ENCODE results near the gene PDZRN4. TPM values are rescaled to one million over a fixed set of nuclear protein-coding genes. Genes with fewer than 3 reads are reported as not detected.

Gene PDZRN4
- total and polyA plus RNA-seq, 10 donors, result 0.07 to 0.77 (median 0.29) TPM; not detected in 2

- intact Hi-C loops (cut with DNase I; ENCODE audit: low total_unique reads), result no loop called here
- H3K36me3 ChIP-seq, result no peaks in the 10 kb centered on the region
- H3K27me3 ChIP-seq (replicated peaks in 1 of 7), result no peaks in the 10 kb centered on the region
- H3K4me3 ChIP-seq, result no peak overlapping the region
- DNase-seq, result no peak
- H3K27ac ChIP-seq, result no peak overlapping the region
- TF ChIP-seq, protein P1, sequence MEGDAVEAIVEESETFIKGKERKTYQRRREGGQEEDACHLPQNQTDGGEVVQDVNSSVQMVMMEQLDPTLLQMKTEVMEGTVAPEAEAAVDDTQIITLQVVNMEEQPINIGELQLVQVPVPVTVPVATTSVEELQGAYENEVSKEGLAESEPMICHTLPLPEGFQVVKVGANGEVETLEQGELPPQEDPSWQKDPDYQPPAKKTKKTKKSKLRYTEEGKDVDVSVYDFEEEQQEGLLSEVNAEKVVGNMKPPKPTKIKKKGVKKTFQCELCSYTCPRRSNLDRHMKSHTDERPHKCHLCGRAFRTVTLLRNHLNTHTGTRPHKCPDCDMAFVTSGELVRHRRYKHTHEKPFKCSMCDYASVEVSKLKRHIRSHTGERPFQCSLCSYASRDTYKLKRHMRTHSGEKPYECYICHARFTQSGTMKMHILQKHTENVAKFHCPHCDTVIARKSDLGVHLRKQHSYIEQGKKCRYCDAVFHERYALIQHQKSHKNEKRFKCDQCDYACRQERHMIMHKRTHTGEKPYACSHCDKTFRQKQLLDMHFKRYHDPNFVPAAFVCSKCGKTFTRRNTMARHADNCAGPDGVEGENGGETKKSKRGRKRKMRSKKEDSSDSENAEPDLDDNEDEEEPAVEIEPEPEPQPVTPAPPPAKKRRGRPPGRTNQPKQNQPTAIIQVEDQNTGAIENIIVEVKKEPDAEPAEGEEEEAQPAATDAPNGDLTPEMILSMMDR (IDR thresholded peaks at IDR 0.05 in 8 of 11, conservative IDR thresholded peaks at IDR 0.05 in 3 of 11), result no peak
- TF ChIP-seq POLR2A (IDR thresholded peaks at IDR 0.05) (no peak), POLR2AphosphoS5 (IDR thresholded peaks at IDR 0.05) (no peak)
- no peaks in the 10 kb centered on the region for H3K4me1 ChIP-seq
- 78 to 93% (median 86%) methylated on average over 3 of the region's 3 CpGs for WGBS, 5 donors
- no peaks in the 10 kb centered on the region for H3K9me3 ChIP-seq
Observed at GRCh38 chr12:41325336-41325735, 137.2 kb downstream of the PDZRN4 start.

GRCh38 chr12:41327096-41327895 is 139.2 kb downstream of the PDZRN4 start:
- 46 to 66% (median 51%) methylated on average over 4 of the region's 4 CpGs for WGBS, 5 donors
- intact Hi-C loops (cut with DNase I; ENCODE audit: low total_unique reads), result no loop called here
- no peaks in the 10 kb centered on the region for H3K4me1 ChIP-seq
- H3K4me3 ChIP-seq, result no peak overlapping the region
- no peaks in the 10 kb centered on the region for H3K9me3 ChIP-seq
- H3K27me3 ChIP-seq (replicated peaks in 1 of 7), result no peaks in the 10 kb centered on the region
- H3K27ac ChIP-seq, result no peak overlapping the region
- DNase-seq, result no peak
- TF ChIP-seq POLR2AphosphoS5 (IDR thresholded peaks at IDR 0.05) (no peak), POLR2A (IDR thresholded peaks at IDR 0.05) (no peak)
- TF ChIP-seq, protein P1 (IDR thresholded peaks at IDR 0.05 in 8 of 11, conservative IDR thresholded peaks at IDR 0.05 in 3 of 11), result no peak
- no peaks in the 10 kb centered on the region for H3K36me3 ChIP-seq

DNA sequence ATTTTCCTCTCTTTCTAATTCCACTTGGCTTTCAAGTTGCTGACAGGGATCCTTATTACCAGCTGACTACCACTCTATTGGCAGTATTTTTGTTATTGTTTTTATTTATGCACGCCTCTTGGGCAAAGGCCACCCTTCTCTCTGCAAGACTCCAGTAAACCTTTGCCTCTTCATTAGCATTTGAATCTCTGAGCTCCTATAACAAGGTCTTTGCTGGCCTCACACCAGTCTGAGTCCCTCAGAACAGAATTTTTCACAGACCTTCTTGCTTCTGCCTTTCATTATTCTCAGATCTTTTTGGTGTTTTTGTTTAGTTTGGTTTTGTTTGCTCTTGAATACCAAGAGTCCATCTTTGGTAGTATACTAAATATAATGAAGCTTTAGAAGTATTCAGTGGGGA is 145.9 kb downstream of the PDZRN4 start:
- 72 to 88% (median 78%) methylated on average over 1 of the region's 1 CpG for WGBS, 5 donors
- Histone ChIP-seq H3K27ac (no peak overlapping the region), H3K36me3 (no peaks in the 10 kb centered on the region), H3K4me3 (no peak overlapping the region), H3K4me1 (no peaks in the 10 kb centered on the region), H3K27me3 (replicated peaks in 1 of 7) (no peaks in the 10 kb centered on the region), H3K9me3 (no peaks in the 10 kb centered on the region)
- DNase-seq, result no peak
- intact Hi-C loops (cut with DNase I; ENCODE audit: low total_unique reads), result no loop called here
- no peak for TF ChIP-seq POLR2AphosphoS5 (IDR thresholded peaks at IDR 0.05)
- TF ChIP-seq POLR2A (IDR thresholded peaks at IDR 0.05), result no peak
- TF ChIP-seq, protein P1 (IDR thresholded peaks at IDR 0.05 in 8 of 11, conservative IDR thresholded peaks at IDR 0.05 in 3 of 11), result no peak

DNA sequence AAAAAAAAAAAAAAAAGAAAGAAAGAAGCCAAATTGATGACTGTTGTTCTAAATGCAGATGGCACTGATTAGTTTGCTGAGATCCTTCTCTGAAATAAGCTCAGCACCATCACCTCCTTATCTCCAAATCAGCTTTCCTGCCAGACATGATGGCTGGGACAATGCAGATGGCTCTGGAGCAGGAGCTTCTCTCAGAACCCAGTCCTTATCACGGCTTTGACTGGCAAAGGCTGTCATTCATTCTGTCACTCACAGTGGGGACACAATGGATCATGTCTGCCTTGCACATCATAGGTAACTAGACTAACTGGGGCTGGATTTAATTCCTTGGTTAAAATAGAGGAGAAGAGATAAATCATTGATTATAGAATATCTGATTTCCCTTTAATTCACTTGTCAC is 146.3 kb downstream of the PDZRN4 start:
- Histone ChIP-seq H3K36me3 (no peaks in the 10 kb centered on the region), H3K27ac (no peak overlapping the region), H3K4me3 (no peak overlapping the region), H3K9me3 (no peaks in the 10 kb centered on the region), H3K27me3 (replicated peaks in 1 of 7) (no peaks in the 10 kb centered on the region), H3K4me1 (no peaks in the 10 kb centered on the region)
- intact Hi-C loops (cut with DNase I; ENCODE audit: low total_unique reads), result no loop called here
- 70 to 92% (median 82%) methylated on average over 1 of the region's 1 CpG for WGBS, 5 donors
- TF ChIP-seq POLR2AphosphoS5 (IDR thresholded peaks at IDR 0.05), result no peak
- TF ChIP-seq, protein P1 (IDR thresholded peaks at IDR 0.05 in 8 of 11, conservative IDR thresholded peaks at IDR 0.05 in 3 of 11), result no peak
- TF ChIP-seq POLR2A (IDR thresholded peaks at IDR 0.05), result no peak
- no peak for DNase-seq

All from spleen (tissue), 11 donors.